Hindlimb muscle (tissue), 1 donor: Measurements from ENCODE around the gene GPRC5B. TPM values are rescaled to one million over a fixed set of nuclear protein-coding genes. Genes with fewer than 3 reads are reported as not detected.

ENCODE experiments used
- DNase-seq: peaks from one replicate; pipeline ENCODE4 v3.0.0-alpha.2; 2013
- polyA plus RNA-seq: library from polyadenylated mRNA; unstranded; fragments of 120-200 nt; gene quantifications from one replicate; pipeline ENCODE4 v1.2.1, GENCODE V29; 2013; ENCODE audit not compliant: insufficient read length

The GPRC5B gene
- 109 TPM for polyA plus RNA-seq

GRCh38 chr16:19884611-19885450 lies at the start of gene GPRC5B:
Gene GPRC5B, minus strand, starts transcription at chr16:19884848. Its CDS starts 12,003 bp downstream, at chr16:19872845.
- peak; percentile 71 for DNase-seq

GRCh38 chr16:19933740-19934139 lies 49.1 kb upstream of the GPRC5B start:
- no peak for DNase-seq

- DNase-seq: no peak
Observed at GRCh38 chr16:19929062-19929511, 44.4 kb upstream of the GPRC5B start.

GRCh38 chr16:19928432-19928831 lies 43.8 kb upstream of the GPRC5B start:
- no peak for DNase-seq

- no peak for DNase-seq
Observed at GRCh38 chr16:19926449-19927390, 42.1 kb upstream of the GPRC5B start.

- DNase-seq: no peak
Observed at GRCh38 chr16:19923396-19923795, 38.7 kb upstream of the GPRC5B start.

- no peak for DNase-seq
Observed at GRCh38 chr16:19919142-19919541, 34.5 kb upstream of the GPRC5B start.

GRCh38 chr16:19916064-19916463 lies 31.4 kb upstream of the GPRC5B start:
- DNase-seq: no peak

- DNase-seq: no peak
Observed at GRCh38 chr16:19914877-19915276, 30.2 kb upstream of the GPRC5B start.

- DNase-seq: no peak
Observed at GRCh38 chr16:19913340-19913645, 28.6 kb upstream of the GPRC5B start.

- DNase-seq: no peak
Observed at GRCh38 chr16:19912455-19913339, 28.0 kb upstream of the GPRC5B start.

GRCh38 chr16:19911747-19912454 lies 27.3 kb upstream of the GPRC5B start:
- no peak for DNase-seq

GRCh38 chr16:19911204-19911603 lies 26.6 kb upstream of the GPRC5B start:
- DNase-seq: no peak

GRCh38 chr16:19909750-19910322 lies 25.2 kb upstream of the GPRC5B start:
- no peak for DNase-seq

GRCh38 chr16:19908921-19909320 lies 24.3 kb upstream of the GPRC5B start:
- DNase-seq: no peak

GRCh38 chr16:19907161-19907992 lies 22.7 kb upstream of the GPRC5B start:
- DNase-seq: peak; percentile 60

- no peak for DNase-seq
Observed at GRCh38 chr16:19901164-19901563, 16.5 kb upstream of the GPRC5B start.

GRCh38 chr16:19899605-19899955 lies 14.9 kb upstream of the GPRC5B start:
- no peak for DNase-seq

- no peak for DNase-seq
Observed at GRCh38 chr16:19898924-19899604, 14.4 kb upstream of the GPRC5B start.

GRCh38 chr16:19898166-19898565 lies 13.5 kb upstream of the GPRC5B start:
- no peak for DNase-seq
